GM23338 (cell line): ENCODE data around the gene SMARCA2. TPM values are rescaled to one million over a fixed set of nuclear protein-coding genes. Genes with fewer than 3 reads are reported as not detected.

Experiments
- ATAC-seq: fragments of 200-7000 bp; cut with Tn5 transposase; 3 replicates; pipeline ENCODE4 v1.9.1; 2020
- DNase-seq: peaks from one replicate; pipeline ENCODE4 v3.0.0-alpha.2; 2015; ENCODE audit warnings: low spot score
- H2AFZ ChIP-seq: fragments of 200-600 bp; sonication (generic); 2 replicates; pipeline ENCODE4 v1.8.0; 2016; ENCODE audit warnings: antibody characterized with exemption, mild to moderate bottlenecking, moderate library complexity
- H3F3A ChIP-seq: fragments of 200-600 bp; sonication (generic); replicated peaks from 2 replicates; pipeline ENCODE4 v1.8.0; 2017; ENCODE audit warnings: antibody characterized with exemption, mixed run types, low read depth
- H3K27ac ChIP-seq: fragments of 200-600 bp; sonication (generic); 2 replicates; pipeline ENCODE4 v1.6.1; 2016; ENCODE audit warnings: low read depth
- H3K27me3 ChIP-seq: fragments of 200-600 bp; sonication (generic); 2 replicates; pipeline ENCODE4 v1.8.0; 2016; ENCODE audit warnings: mild to moderate bottlenecking, mixed run types, moderate library complexity; ENCODE audit not compliant: insufficient read depth
- H3K36me3 ChIP-seq: fragments of 200-600 bp; sonication (generic); 2 replicates; pipeline ENCODE4 v1.8.0; 2016; ENCODE audit warnings: mild to moderate bottlenecking; ENCODE audit not compliant: insufficient read depth
- H3K4me1 ChIP-seq: fragments of 200-600 bp; sonication (generic); 2 replicates; pipeline ENCODE4 v1.8.0; 2016; ENCODE audit warnings: mild to moderate bottlenecking, moderate library complexity; ENCODE audit not compliant: insufficient read depth
- H3K4me2 ChIP-seq: fragments of 200-600 bp; sonication (generic); 2 replicates; pipeline ENCODE4 v1.7.1; 2017; ENCODE audit warnings: mixed run types
- H3K4me3 ChIP-seq: fragments of 200-600 bp; sonication (generic); 2 replicates; pipeline ENCODE4 v1.6.1; 2016; ENCODE audit warnings: mixed run types
- H3K79me2 ChIP-seq: fragments of 200-600 bp; sonication (generic); replicated peaks from 2 replicates; pipeline ENCODE4 v1.8.0; 2017; ENCODE audit warnings: mild to moderate bottlenecking; ENCODE audit not compliant: insufficient read depth
- H3K9me2 ChIP-seq: fragments of 200-600 bp; sonication (generic); 2 replicates; pipeline ENCODE4 v1.8.0; 2017; ENCODE audit not compliant: insufficient read depth
- H4K20me1 ChIP-seq: fragments of 200-600 bp; sonication (generic); replicated peaks from 2 replicates; pipeline ENCODE4 v1.8.0; 2017; ENCODE audit warnings: mild to moderate bottlenecking; ENCODE audit not compliant: insufficient read depth
- H3K27ac Mint-ChIP-seq: 2 replicates; pipeline ENCODE4 v1.8.0; 2020; ENCODE audit warnings: inconsistent platforms, mild to moderate bottlenecking, moderate library complexity, mixed read lengths
- H3K27me3 Mint-ChIP-seq: 3 replicates; pipeline ENCODE4 v1.8.0; 2022; ENCODE audit warnings: low read depth, mild to moderate bottlenecking, moderate library complexity, mixed read lengths, inconsistent platforms; ENCODE audit not compliant: insufficient read depth, poor library complexity
- H3K36me3 Mint-ChIP-seq: 3 replicates; pipeline ENCODE4 v1.8.0; 2021; ENCODE audit warnings: low read depth, mild to moderate bottlenecking, inconsistent platforms, moderate library complexity, mixed read lengths
- H3K4me1 Mint-ChIP-seq: 3 replicates; pipeline ENCODE4 v1.8.0; 2020; ENCODE audit warnings: mild to moderate bottlenecking, inconsistent platforms, mixed read lengths
- H3K4me3 Mint-ChIP-seq: 3 replicates; pipeline ENCODE4 v1.8.0; 2021; ENCODE audit warnings: moderate library complexity, mild to moderate bottlenecking, inconsistent platforms, mixed read lengths
- H3K9me3 Mint-ChIP-seq: 3 replicates; pipeline ENCODE4 v1.8.0; 2020; ENCODE audit warnings: moderate library complexity, mild to moderate bottlenecking, inconsistent platforms, mixed read lengths
- CREB1 ChIP-seq: fragments of 250-450 bp; sonication (Bioruptor Pico); IDR thresholded peaks from 2 replicates; pipeline ENCODE4 v1.5.0; 2020; ENCODE audit warnings: low read depth, mild to moderate bottlenecking, moderate library complexity
- CTCF ChIP-seq, 2 experiments: fragments of 200-600 bp in 1 of 2; sonication (generic) in 1 of 2; conservative IDR thresholded peaks; 2 replicates each; pipeline versions ENCODE4 v1.5.1 to v1.6.1; 2016 to 2017; ENCODE audit warnings: antibody characterized with exemption in 2 of 2, low read depth in 2 of 2, mild to moderate bottlenecking in 2 of 2, moderate library complexity in 1 of 2
- EZH2 ChIP-seq: fragments of 200-600 bp; sonication (generic); IDR thresholded peaks from one replicate; pipeline ENCODE4 v1.8.0; 2017; ENCODE audit warnings: antibody characterized with exemption, mild to moderate bottlenecking, low read depth; ENCODE audit not compliant: unreplicated experiment
- POLR2AphosphoS5 ChIP-seq: IDR thresholded peaks from 2 replicates; pipeline ENCODE4 v1.6.1; 2016; ENCODE audit warnings: antibody characterized with exemption, low read depth
- REST ChIP-seq: IDR thresholded peaks from one replicate; pipeline ENCODE4 v1.6.1; 2018; ENCODE audit warnings: antibody characterized with exemption; ENCODE audit not compliant: unreplicated experiment
- STAT1 ChIP-seq: IDR thresholded peaks from one replicate; pipeline ENCODE4 v1.6.1; 2016; ENCODE audit warnings: antibody characterized with exemption; ENCODE audit not compliant: unreplicated experiment
- ZNF114 ChIP-seq: fragments of 250-450 bp; sonication (Bioruptor Pico); IDR thresholded peaks from 2 replicates; pipeline ENCODE4 v1.5.0; 2020; ENCODE audit warnings: mild to moderate bottlenecking, moderate library complexity
- long read RNA-seq: library from polyadenylated mRNA; unstranded; transcript quantifications from one replicate; pipeline ENCODE4 v2.0.0, GENCODE V29; 2020; ENCODE audit not compliant: unreplicated experiment
- polyA plus RNA-seq: library from polyadenylated mRNA; unstranded; fragments of >200 nt; fragmentation: Nextera tagmentation; extraction: Ambion mirVana; gene quantifications from 2 replicates; pipeline ENCODE4 v1.2.1, GENCODE V29; 2016
- total RNA-seq: library from RNA; depleted of rRNA; stranded (reverse); fragments of >200 nt; shearing (Covaris generic); gene quantifications from 2 replicates; pipeline ENCODE4 v1.2.3, GENCODE V29; 2014; rRNA removed

SMARCA2 gene
- total RNA-seq (21.9 and 22.9 TPM in 2 replicates), polyA plus RNA-seq (18.4 and 21.7 TPM in 2 replicates)
- long read RNA-seq, full-length matches to known transcripts = 2 of 3 reads
- long read RNA-seq, partial matches to known transcripts = 0 of 3 reads
- long read RNA-seq, other reads (novel, unspliced or antisense) = 1 of 3 reads

- Mint-ChIP-seq H3K4me3 (peak within 1 kb of the TSS; percentile 91), H3K4me1 (peaks cover 24% of the 10 kb centered on the region), H3K9me3 (no peaks in the 10 kb centered on the region), H3K36me3 (no peaks in the 10 kb centered on the region; the same call in 2 of the 3 replicates), H3K27ac (no peak within 1 kb of the TSS), H3K27me3 (peaks cover 56% of the 10 kb centered on the region)
- Histone ChIP-seq H3F3A (no peaks in the 10 kb centered on the region), H3K4me3 (peak within 1 kb of the TSS; percentile 91), H3K79me2 (no peaks in the 10 kb centered on the region; the same call in 1 of the 2 replicates), H3K4me1 (peaks cover 18% of the 10 kb centered on the region), H3K36me3 (no peaks in the 10 kb centered on the region), H3K27ac (no peak within 1 kb of the TSS), H3K27me3 (peaks cover 70% of the 10 kb centered on the region), H4K20me1 (no peaks in the 10 kb centered on the region), H2AFZ (peak within 1 kb of the TSS; percentile 99), H3K4me2 (peak within 1 kb of the TSS; percentile 92), H3K9me2 (no peaks in the 10 kb centered on the region)
- DNase-seq (peak; percentile 92), ATAC-seq (peak; percentile 73)
- TF ChIP-seq POLR2AphosphoS5 (no peak), CREB1 (CRISPR knock-in tag) (peak; percentile 50; the same call in 1 of the 2 replicates), STAT1 (no peak)
Observed at GRCh38 chr9:2014696-2015580, at the start of gene SMARCA2. Gene SMARCA2 (plus strand): TSS chr9:2015347. CDS start chr9:2029023, 13,676 bp downstream.

- Mint-ChIP-seq H3K27me3 (peaks cover 5% of the 10 kb centered on the region), H3K4me1 (peaks cover 4% of the 10 kb centered on the region; the same call in 2 of the 3 replicates), H3K9me3 (peaks cover 8% of the 10 kb centered on the region), H3K4me3 (no peak overlapping the region), H3K36me3 (peaks cover 6% of the 10 kb centered on the region), H3K27ac (no peak overlapping the region)
- TF ChIP-seq CTCF (conservative IDR thresholded peaks at IDR 0.05; ENCODE audit: low read depth in 2 of 2) (no peak), ZNF114 (CRISPR knock-in tag) (no peak), POLR2AphosphoS5 (no peak), REST (no peak), EZH2 (no peak)
- H3K9me2 ChIP-seq = peaks cover 13% of the 10 kb centered on the region; the same call in 1 of the 2 replicates
- peaks cover 3% of the 10 kb centered on the region; the same call in 1 of the 2 replicates for H3K36me3 ChIP-seq
- H2AFZ ChIP-seq = no peak overlapping the region
- no peaks in the 10 kb centered on the region for H3K79me2 ChIP-seq
- ATAC-seq (no peak), DNase-seq (no peak)
- no peaks in the 10 kb centered on the region for H3F3A ChIP-seq
- H3K4me1 ChIP-seq = 0 out of 2 replicates have a peak, but pooled peaks cover 5% of the 10 kb centered on the region
- no peaks in the 10 kb centered on the region for H3K27me3 ChIP-seq
- no peak overlapping the region for H3K4me2 ChIP-seq
- H3K27ac ChIP-seq = no peak overlapping the region
- no peaks in the 10 kb centered on the region for H4K20me1 ChIP-seq
- H3K4me3 ChIP-seq = no peak overlapping the region
Observed at GRCh38 chr9:1966725-1967366, 48.3 kb upstream of the SMARCA2 start.
